HG03097 (cell line): Measurements from ENCODE around the gene ENPP1.

Experiments
- ATAC-seq: cut with Tn5 transposase; IDR thresholded peaks from one replicate; pipeline ENCODE4 v1.9.1; 2021; ENCODE audit not compliant: unreplicated experiment, low FRiP score

ENPP1 gene

GRCh38 chr6:131784561-131784960 is 23.3 kb upstream of the ENPP1 start:
- ATAC-seq: no peak

GRCh38 chr6:131787079-131787478 is 20.7 kb upstream of the ENPP1 start:
- no peak for ATAC-seq

- ATAC-seq: no peak
Observed at GRCh38 chr6:131787766-131788712, 19.8 kb upstream of the ENPP1 start.

GRCh38 chr6:131789219-131789618 is 18.6 kb upstream of the ENPP1 start:
- no peak for ATAC-seq

- ATAC-seq: no peak
Observed at GRCh38 chr6:131791476-131791875, 16.3 kb upstream of the ENPP1 start.

GRCh38 chr6:131792091-131792496 is 15.7 kb upstream of the ENPP1 start:
- ATAC-seq: no peak

DNA sequence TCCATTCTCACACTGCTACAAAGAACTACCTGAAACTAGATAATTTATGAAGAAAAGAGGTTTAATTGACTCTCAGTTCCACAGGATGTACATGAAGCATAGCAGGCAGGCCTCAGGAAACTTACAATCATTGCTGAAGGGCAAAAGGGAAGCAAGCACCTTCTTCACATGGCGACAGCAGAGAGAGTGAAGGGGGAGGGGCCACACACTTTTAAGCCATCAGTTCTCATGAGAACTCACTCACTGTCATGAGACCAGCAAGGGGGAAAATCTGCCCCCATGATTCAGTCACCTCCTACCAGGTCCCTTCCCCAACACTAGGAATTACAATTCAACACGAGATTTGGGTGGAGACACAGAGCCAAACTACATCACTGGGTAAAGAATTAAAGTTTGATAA is 12.5 kb upstream of the ENPP1 start:
- no peak for ATAC-seq

DNA sequence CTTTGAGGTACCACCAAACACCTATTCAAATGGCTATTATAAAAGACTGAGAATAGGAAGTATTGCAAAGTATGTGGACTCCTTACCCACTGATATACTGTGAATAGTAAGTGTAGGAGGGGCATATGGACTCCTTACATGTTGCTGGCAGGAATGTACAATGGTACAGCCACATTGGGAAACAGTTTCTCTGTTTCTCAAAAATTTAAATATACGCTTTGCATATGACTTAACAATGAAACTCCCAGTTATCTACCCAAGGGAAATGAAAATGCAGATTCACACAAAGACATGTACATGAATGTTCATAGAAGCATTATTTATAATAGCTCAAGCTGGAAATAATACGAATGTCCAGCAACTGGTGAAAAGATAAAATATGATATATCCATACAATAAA is 5.5 kb upstream of the ENPP1 start:
- no peak for ATAC-seq

- ATAC-seq: no peak
Observed at GRCh38 chr6:131803007-131803769, 4.6 kb upstream of the ENPP1 start.

- ATAC-seq: no peak
Observed at GRCh38 chr6:131804131-131804530, 3.7 kb upstream of the ENPP1 start.

- ATAC-seq: no peak
Observed at GRCh38 chr6:131807321-131807643, 538 bp upstream of the ENPP1 start.

GRCh38 chr6:131808460-131809269 is 845 bp downstream of the ENPP1 start:
- ATAC-seq: no peak

- ATAC-seq: no peak
Observed at GRCh38 chr6:131811500-131811899, 3.7 kb downstream of the ENPP1 start.

DNA sequence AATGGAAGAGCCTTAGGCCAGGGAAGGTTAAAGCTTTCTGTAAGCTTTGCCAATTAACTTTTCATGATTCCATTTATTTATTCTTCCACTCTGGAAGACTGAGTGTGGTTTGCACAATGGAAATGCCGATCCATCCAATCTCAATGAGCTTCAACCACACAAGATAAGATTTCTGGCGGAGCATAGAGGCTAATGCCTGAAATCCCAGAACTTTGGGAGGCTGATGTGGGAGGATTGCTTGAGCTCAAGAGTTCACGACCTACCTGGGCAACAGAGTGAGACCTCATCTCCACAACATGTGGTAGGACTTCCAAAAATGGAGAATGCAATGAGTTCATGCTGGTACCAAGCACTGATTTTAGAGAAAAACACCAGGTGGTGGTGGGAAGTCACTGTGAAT is 6.2 kb downstream of the ENPP1 start:
- ATAC-seq: no peak

DNA sequence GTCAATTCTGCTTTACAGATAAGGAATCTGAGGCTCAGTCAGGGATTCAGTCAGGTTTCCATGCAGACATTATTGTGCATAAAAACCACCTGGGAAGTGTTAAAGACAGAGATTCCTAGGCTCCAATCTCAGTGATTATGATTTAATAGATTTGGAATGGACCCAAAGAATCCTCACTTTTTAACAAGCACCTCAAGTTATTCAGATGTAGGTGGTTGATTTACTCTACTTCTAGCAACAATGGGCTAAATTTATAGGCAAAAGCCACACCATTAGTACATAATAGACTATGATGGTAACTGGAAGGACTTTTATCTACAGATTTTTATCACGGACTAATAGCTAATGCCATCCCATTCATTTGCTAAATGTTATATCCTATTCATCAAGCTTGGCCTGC is 9.0 kb downstream of the ENPP1 start:
- ATAC-seq: no peak

- no peak for ATAC-seq
Observed at GRCh38 chr6:131819572-131820124, 11.8 kb downstream of the ENPP1 start.

DNA sequence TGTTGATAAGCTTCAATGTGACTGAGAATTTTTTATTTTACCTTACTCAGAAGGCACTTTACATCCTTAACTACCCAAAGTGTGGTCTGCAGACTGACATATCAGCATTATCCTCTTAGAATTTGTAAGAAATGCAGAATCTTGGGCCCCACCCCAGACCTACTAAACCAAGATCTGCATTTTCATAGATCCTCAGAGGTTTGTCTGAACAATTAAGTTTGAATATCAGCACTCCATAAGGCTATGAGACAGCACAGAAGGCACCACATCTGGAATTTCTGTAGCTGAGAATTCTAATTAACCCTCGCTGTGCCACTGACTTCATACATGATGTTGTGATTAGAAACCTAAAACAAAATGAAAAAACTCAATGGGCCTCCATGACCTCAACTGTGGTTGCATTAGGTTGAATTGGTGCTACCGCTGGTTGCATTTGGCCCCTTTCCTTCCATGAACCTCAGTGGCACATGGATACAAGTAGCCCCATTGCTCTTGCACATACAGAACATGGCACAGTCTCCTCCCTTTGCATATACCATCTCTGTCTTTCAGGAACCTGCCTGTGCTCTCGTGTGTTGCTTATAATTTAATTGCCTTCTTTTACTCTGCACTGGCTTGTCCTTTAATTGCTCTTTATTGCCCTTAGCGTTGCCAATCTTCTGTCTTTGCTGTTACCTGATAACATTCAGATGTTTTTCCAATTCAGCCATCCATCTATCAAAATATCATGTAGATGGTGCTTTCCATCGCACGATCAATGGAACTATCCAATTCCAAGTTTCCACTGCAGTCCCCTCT is 13.4 kb downstream of the ENPP1 start:
- ATAC-seq: no peak

DNA sequence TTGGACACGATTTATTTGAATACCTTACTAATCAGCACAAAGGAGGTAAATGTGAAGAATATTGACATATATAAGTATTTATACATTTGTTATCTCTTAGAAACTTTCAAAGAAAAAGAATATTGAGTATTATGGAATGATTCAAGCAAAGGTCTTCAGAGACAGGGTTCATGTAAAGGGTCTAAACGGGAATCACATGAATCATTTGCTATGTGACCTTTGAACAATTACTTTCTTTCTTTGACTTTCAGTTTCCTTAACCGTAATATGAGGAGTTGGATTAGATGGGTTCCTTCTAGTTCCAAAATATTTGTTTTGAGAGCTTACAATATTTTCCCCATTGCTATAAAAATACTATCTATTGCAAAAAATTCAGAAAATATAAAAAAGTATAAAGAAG is 14.3 kb downstream of the ENPP1 start:
- ATAC-seq: no peak

DNA sequence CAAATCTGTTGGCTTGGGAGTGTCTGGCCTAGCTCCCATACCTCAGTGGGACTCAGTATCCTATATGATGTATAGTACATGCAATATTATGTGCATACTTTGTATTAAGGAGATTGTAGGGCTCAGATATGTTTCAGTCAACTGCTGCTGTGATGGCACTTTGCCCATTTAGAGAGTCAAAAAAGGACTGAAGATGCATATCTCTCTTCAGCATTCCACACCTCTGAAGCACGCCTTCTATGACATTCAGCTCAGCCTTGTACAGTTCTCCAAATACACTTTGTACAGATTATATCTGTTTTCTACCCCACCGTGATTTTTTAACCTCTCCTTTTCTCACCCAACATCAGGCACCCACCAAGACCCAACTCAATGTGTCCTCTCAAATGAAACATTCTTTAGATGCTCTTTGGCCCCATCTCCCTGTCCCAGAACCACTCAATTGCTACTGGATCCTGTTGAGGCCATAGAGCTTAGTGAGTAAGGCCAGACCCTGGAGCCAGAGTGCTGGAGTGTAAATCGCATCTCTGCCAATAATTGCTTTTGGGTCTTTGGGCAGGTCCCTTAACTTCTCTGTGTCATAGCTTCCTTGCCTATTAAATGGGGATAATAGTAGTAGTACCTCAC is 15.6 kb downstream of the ENPP1 start:
- ATAC-seq: no peak

GRCh38 chr6:131825946-131826345 is 18.1 kb downstream of the ENPP1 start:
- ATAC-seq: no peak
